Activated CD4-positive, alpha-beta T cell treated with anti-CD3 and anti-CD28 coated beads, Interleukin-2, amount 50 U/mL, for 48 hours (primary cell): Measurements from ENCODE around the gene NFE2L3.
"Not testable (repeated sequence)": the region's sequence is repeated elsewhere in the genome, so short reads cannot be mapped to it uniquely, and the experiment has no call there.

Source experiments
- DNase-seq, 2 experiments: peaks; one replicate each; pipeline ENCODE4 v3.0.0-alpha.2; 2020

The NFE2L3 gene

GRCh38 chr7:26169271-26169670 lies 17.3 kb downstream of the NFE2L3 start:
- DNase-seq = no peak

GRCh38 chr7:26170663-26171062 lies 18.7 kb downstream of the NFE2L3 start:
- no peak for DNase-seq

- DNase-seq = no peak
Observed at GRCh38 chr7:26171601-26172000, 19.6 kb downstream of the NFE2L3 start.

GRCh38 chr7:26172048-26172447 lies 20.1 kb downstream of the NFE2L3 start:
- no peak for DNase-seq

- DNase-seq = not testable (repeated sequence)
Observed at GRCh38 chr7:26175903-26176302, 23.9 kb downstream of the NFE2L3 start.

GRCh38 chr7:26176696-26177095 lies 24.7 kb downstream of the NFE2L3 start:
- not testable (repeated sequence) for DNase-seq

- DNase-seq = not testable (repeated sequence)
Observed at GRCh38 chr7:26177269-26177668, 25.3 kb downstream of the NFE2L3 start.

- no peak for DNase-seq
Observed at GRCh38 chr7:26178272-26178960, 26.4 kb downstream of the NFE2L3 start.

GRCh38 chr7:26179422-26179821 lies 27.4 kb downstream of the NFE2L3 start:
- DNase-seq = no peak

GRCh38 chr7:26179826-26180497 lies 28.0 kb downstream of the NFE2L3 start:
- no peak for DNase-seq

GRCh38 chr7:26180792-26181198 lies 28.8 kb downstream of the NFE2L3 start:
- DNase-seq = no peak

- no peak for DNase-seq
Observed at GRCh38 chr7:26181474-26182227, 29.7 kb downstream of the NFE2L3 start.

GRCh38 chr7:26182283-26182682 lies 30.3 kb downstream of the NFE2L3 start:
- DNase-seq = no peak

- DNase-seq = no peak
Observed at GRCh38 chr7:26182706-26183105, 30.7 kb downstream of the NFE2L3 start.

GRCh38 chr7:26183545-26184280 lies 31.7 kb downstream of the NFE2L3 start:
- DNase-seq = no peak

- not testable (repeated sequence) for DNase-seq
Observed at GRCh38 chr7:26184281-26185101, 32.5 kb downstream of the NFE2L3 start.

GRCh38 chr7:26185131-26185843 lies 33.3 kb downstream of the NFE2L3 start:
- no peak for DNase-seq

GRCh38 chr7:26185844-26186180 lies 33.8 kb downstream of the NFE2L3 start:
- no peak for DNase-seq

- DNase-seq = no peak
Observed at GRCh38 chr7:26186364-26187311, 34.6 kb downstream of the NFE2L3 start.
